Smooth muscle cell (in vitro differentiated cells): ENCODE data around the gene MMP24OS. TPM values are rescaled to one million over a fixed set of nuclear protein-coding genes. Genes with fewer than 3 reads are reported as not detected.

Source experiments
- DNase-seq: peaks from one replicate; lab custom pipeline; 2025; ENCODE audit not compliant: unreplicated experiment; lab: John Stamatoyannopoulos, UW
- H2AFZ ChIP-seq: fragments of 200-600 bp; sonication (generic); 2 replicates; pipeline ENCODE4 v1.6.0; 2016; ENCODE audit warnings: antibody characterized with exemption, low read depth, mild to moderate bottlenecking
- H3F3A ChIP-seq: fragments of 200-600 bp; sonication (generic); 2 replicates; pipeline ENCODE4 v1.6.0; 2017; ENCODE audit warnings: antibody characterized with exemption, low read depth
- H3K27ac ChIP-seq: fragments of 200-600 bp; sonication (generic); 2 replicates; pipeline ENCODE4 v1.5.1; 2016; ENCODE audit warnings: low read depth, mild to moderate bottlenecking
- H3K27me3 ChIP-seq: fragments of 200-600 bp; sonication (generic); 2 replicates; pipeline ENCODE4 v1.6.1; 2016; ENCODE audit warnings: low read depth, mild to moderate bottlenecking
- H3K36me3 ChIP-seq: fragments of 200-600 bp; sonication (generic); 2 replicates; pipeline ENCODE4 v1.5.1; 2016; ENCODE audit warnings: low read depth
- H3K4me1 ChIP-seq: fragments of 200-600 bp; sonication (generic); 2 replicates; pipeline ENCODE4 v1.5.1; 2016; ENCODE audit warnings: low read depth
- H3K4me2 ChIP-seq: fragments of 200-600 bp; sonication (generic); 2 replicates; pipeline ENCODE4 v1.6.0; 2016; ENCODE audit warnings: mild to moderate bottlenecking
- H3K4me3 ChIP-seq: fragments of 200-600 bp; sonication (generic); 2 replicates; pipeline ENCODE4 v1.5.1; 2016; ENCODE audit warnings: mild to moderate bottlenecking
- H3K79me2 ChIP-seq: fragments of 200-600 bp; sonication (generic); 2 replicates; pipeline ENCODE4 v1.6.0; 2016; ENCODE audit warnings: low read depth, mild to moderate bottlenecking
- H3K9ac ChIP-seq: fragments of 200-600 bp; sonication (generic); 2 replicates; pipeline ENCODE4 v1.6.0; 2016; ENCODE audit warnings: low read depth
- H3K9me3 ChIP-seq: fragments of 200-600 bp; sonication (generic); replicated peaks from 2 replicates; pipeline ENCODE4 v1.5.1; 2016; ENCODE audit warnings: low read depth
- H4K20me1 ChIP-seq: fragments of 200-600 bp; sonication (generic); 2 replicates; pipeline ENCODE4 v1.6.0; 2016; ENCODE audit warnings: low read depth
- CTCF ChIP-seq: fragments of 200-600 bp; sonication (generic); IDR thresholded peaks from 2 replicates; pipeline ENCODE4 v1.5.1; 2017; ENCODE audit warnings: borderline replicate concordance, mild to moderate bottlenecking, antibody characterized with exemption; ENCODE audit not compliant: insufficient read depth, poor library complexity, severe bottlenecking
- WGBS: methylation state at CpG from one replicate; pipeline ENCODE4 v1.1.7; 2016; ENCODE audit warnings: low lambda C conversion rate; 5-methylcytosine and 5-hydroxymethylcytosine counted together
- polyA plus RNA-seq: library from polyadenylated mRNA; unstranded; fragments of >200 nt; fragmentation: Nextera tagmentation; extraction: Ambion mirVana; gene quantifications from 2 replicates; pipeline ENCODE4 v1.2.1, GENCODE V29; 2016
- total RNA-seq: library from RNA; depleted of rRNA; stranded (reverse); fragments of >200 nt; gene quantifications from 2 replicates; pipeline ENCODE4 v1.2.3, GENCODE V29; 2014

The MMP24OS gene
- total and polyA plus RNA-seq, 2 experiments from 2014 or later: 14.3 to 44.7 TPM

- Histone ChIP-seq H4K20me1 (peaks cover 16% of the 10 kb centered on the region), H3K27me3 (no peaks in the 10 kb centered on the region), H3K4me3 (no peak overlapping the region), H3K79me2 (no peaks in the 10 kb centered on the region), H3K4me1 (no peaks in the 10 kb centered on the region), H3F3A (no peaks in the 10 kb centered on the region), H3K36me3 (no peaks in the 10 kb centered on the region), H3K9me3 (no peaks in the 10 kb centered on the region), H2AFZ (no peak overlapping the region), H3K27ac (no peak overlapping the region), H3K4me2 (no peak overlapping the region), H3K9ac (no peak overlapping the region)
- over 99% methylated on average over 6 of the region's 6 CpGs for WGBS
- no peak for DNase-seq
- TF ChIP-seq CTCF: no peak
These were observed 42.0 kb downstream of the MMP24OS start for GRCh38 chr20:35235881-35236280.

DNA sequence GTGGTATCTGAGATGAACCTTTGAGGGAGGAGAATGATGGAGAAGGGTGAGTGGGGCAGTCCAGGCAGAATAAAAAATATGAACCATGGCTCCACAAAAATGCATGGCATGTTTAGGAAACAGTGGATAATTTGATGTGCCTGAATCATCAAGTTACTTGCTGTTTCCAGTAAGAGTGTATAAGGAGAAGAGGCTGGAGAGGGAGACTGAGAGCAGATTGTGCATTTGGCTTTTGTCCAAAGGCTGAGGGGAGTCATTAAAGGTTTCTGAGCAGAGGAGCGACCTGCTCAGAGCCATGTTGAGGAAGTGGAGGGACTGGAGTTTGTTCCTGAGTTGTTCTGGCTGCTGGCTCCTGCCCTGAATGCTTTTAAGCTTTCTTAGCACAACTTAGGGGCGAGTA is 45.3 kb downstream of the MMP24OS start:
- no peak overlapping the region for H3K27ac ChIP-seq
- H3K4me3 ChIP-seq: no peak overlapping the region
- no peak for TF ChIP-seq CTCF
- H2AFZ ChIP-seq: no peak overlapping the region
- no peaks in the 10 kb centered on the region for H3F3A ChIP-seq
- no peak overlapping the region for H3K9ac ChIP-seq
- no peaks in the 10 kb centered on the region for H3K79me2 ChIP-seq
- H3K4me2 ChIP-seq: no peak overlapping the region
- no peaks in the 10 kb centered on the region for H3K4me1 ChIP-seq
- 76% methylated on average over 2 of the region's 2 CpGs for WGBS
- no peaks in the 10 kb centered on the region for H3K9me3 ChIP-seq
- H3K27me3 ChIP-seq: peaks cover 14% of the 10 kb centered on the region
- H3K36me3 ChIP-seq: no peaks in the 10 kb centered on the region
- H4K20me1 ChIP-seq: peaks cover 34% of the 10 kb centered on the region
- DNase-seq: no peak

- H3K27ac ChIP-seq: no peak overlapping the region
- TF ChIP-seq CTCF: no peak
- no peaks in the 10 kb centered on the region for H3K79me2 ChIP-seq
- peaks cover 45% of the 10 kb centered on the region for H3K27me3 ChIP-seq
- no peak overlapping the region for H3K9ac ChIP-seq
- peaks cover 46% of the 10 kb centered on the region for H4K20me1 ChIP-seq
- H3K4me1 ChIP-seq: no peaks in the 10 kb centered on the region
- H3K9me3 ChIP-seq: no peaks in the 10 kb centered on the region
- H3K4me3 ChIP-seq: no peak overlapping the region
- H3K36me3 ChIP-seq: no peaks in the 10 kb centered on the region
- peak overlapping the region; percentile 77 for H3K4me2 ChIP-seq
- no peak overlapping the region for H2AFZ ChIP-seq
- 14% methylated on average over 29 of the region's 74 CpGs for WGBS
- H3F3A ChIP-seq: no peaks in the 10 kb centered on the region
- peak; percentile 18 for DNase-seq
These were observed 50.8 kb downstream of the MMP24OS start for GRCh38 chr20:35226884-35227681.

Other genes with a start within 250 kb of the MMP24OS start
- gene TRPC4AP, start 185.3 kb downstream of the MMP24OS start, total RNA-seq: 77.3 and 83.5 TPM in 2 replicates
- 87.2 and 95.4 TPM in 2 replicates for gene TRPC4AP, start 185.3 kb downstream of the MMP24OS start, polyA plus RNA-seq
- 7.8 and 11.6 TPM in 2 replicates for gene EDEM2, start 130.8 kb downstream of the MMP24OS start, total RNA-seq
- gene EDEM2, start 130.8 kb downstream of the MMP24OS start, polyA plus RNA-seq: 19.4 and 22.6 TPM in 2 replicates
- gene PROCR, start 106.0 kb downstream of the MMP24OS start, total RNA-seq: 5.4 and 8.3 TPM in 2 replicates
- 4.4 and 4.8 TPM in 2 replicates for gene PROCR, start 106.0 kb downstream of the MMP24OS start, polyA plus RNA-seq
- gene MMP24, start 51.4 kb downstream of the MMP24OS start, total RNA-seq: 0.09 and 0.45 TPM in 2 replicates
- gene MMP24, start 51.4 kb downstream of the MMP24OS start, polyA plus RNA-seq: 0.03 and 0.97 TPM in 2 replicates
- gene EIF6, start 6.7 kb upstream of the MMP24OS start, total RNA-seq: 76.4 and 110 TPM in 2 replicates
- 179 and 251 TPM in 2 replicates for gene EIF6, start 6.7 kb upstream of the MMP24OS start, polyA plus RNA-seq
- 0.27 and 0.49 TPM in 2 replicates for gene FAM83C, start 14.3 kb upstream of the MMP24OS start, total RNA-seq
- 0.05 TPM in 1 of 2 replicates, not detected in the other for gene FAM83C, start 14.3 kb upstream of the MMP24OS start, polyA plus RNA-seq
- 29.4 and 58.9 TPM in 2 replicates for gene UQCC1, start 133.9 kb upstream of the MMP24OS start, total RNA-seq
- gene UQCC1, start 133.9 kb upstream of the MMP24OS start, polyA plus RNA-seq: 24.7 and 25.9 TPM in 2 replicates
- gene GDF5, start 160.1 kb upstream of the MMP24OS start, total RNA-seq: 0.81 and 2.0 TPM in 2 replicates
- 1.7 and 4.0 TPM in 2 replicates for gene GDF5, start 160.1 kb upstream of the MMP24OS start, polyA plus RNA-seq
- 16.0 and 21.9 TPM in 2 replicates for gene CEP250, start 177.5 kb upstream of the MMP24OS start, total RNA-seq
- gene CEP250, start 177.5 kb upstream of the MMP24OS start, polyA plus RNA-seq: 22.1 and 36.7 TPM in 2 replicates